GM20431 (cell line): ENCODE data around the gene SUMO3.

Source experiments
- in situ Hi-C: fragments of 300-500 bp; cut with MseI, MboI; formaldehyde crosslinking; loops from one replicate; pipeline ENCODE4 v1.15.0; 2020; ENCODE audit warnings: low sequenced_read_pairs; ENCODE audit not compliant: unreplicated experiment

SUMO3 gene

GRCh38 chr21:44817914-44818639, at the start of gene SUMO3:
Gene SUMO3, minus strand, starts transcription at chr21:44818062. Its CDS starts 94 bp downstream, at chr21:44817968.
- in situ Hi-C loops, result no loop called here

- in situ Hi-C loops, result no loop called here
These were observed 49.6 kb upstream of the SUMO3 start for GRCh38 chr21:44867464-44867863.

- in situ Hi-C loops, result no loop called here
These were observed 48.9 kb upstream of the SUMO3 start for GRCh38 chr21:44866780-44867179.

- in situ Hi-C loops, result no loop called here
These were observed 47.9 kb upstream of the SUMO3 start for GRCh38 chr21:44865561-44866280.

GRCh38 chr21:44862869-44863685, 45.2 kb upstream of the SUMO3 start:
- in situ Hi-C loops, result no loop called here

GRCh38 chr21:44858791-44859190, 40.9 kb upstream of the SUMO3 start:
- in situ Hi-C loops, result no loop called here

- in situ Hi-C loops, result no loop called here
These were observed 40.4 kb upstream of the SUMO3 start for GRCh38 chr21:44858291-44858690.

- in situ Hi-C loops, result no loop called here
These were observed 39.4 kb upstream of the SUMO3 start for GRCh38 chr21:44857127-44857892.

GRCh38 chr21:44856131-44856530, 38.3 kb upstream of the SUMO3 start:
- in situ Hi-C loops, result no loop called here

GRCh38 chr21:44855572-44855971, 37.7 kb upstream of the SUMO3 start:
- in situ Hi-C loops, result no loop called here

GRCh38 chr21:44854664-44855446, 37.0 kb upstream of the SUMO3 start:
- in situ Hi-C loops, result no loop called here

GRCh38 chr21:44854391-44854663, 36.5 kb upstream of the SUMO3 start:
- in situ Hi-C loops, result no loop called here

GRCh38 chr21:44853601-44854390, 35.9 kb upstream of the SUMO3 start:
- in situ Hi-C loops, result no loop called here

GRCh38 chr21:44850905-44851657, 33.2 kb upstream of the SUMO3 start:
- in situ Hi-C loops, result no loop called here

- in situ Hi-C loops, result no loop called here
These were observed 32.4 kb upstream of the SUMO3 start for GRCh38 chr21:44850208-44850800.

GRCh38 chr21:44849616-44850130, 31.8 kb upstream of the SUMO3 start:
- in situ Hi-C loops, result no loop called here

GRCh38 chr21:44848821-44849521, 31.1 kb upstream of the SUMO3 start:
- in situ Hi-C loops, result no loop called here
